ENCODE results near the gene HMGXB3. TPM values are rescaled to one million over a fixed set of nuclear protein-coding genes. Genes with fewer than 3 reads are reported as not detected.

The HMGXB3 gene
- total RNA-seq, 2 donors from 2014 or later = 21.8 to 40.2 TPM

DNA sequence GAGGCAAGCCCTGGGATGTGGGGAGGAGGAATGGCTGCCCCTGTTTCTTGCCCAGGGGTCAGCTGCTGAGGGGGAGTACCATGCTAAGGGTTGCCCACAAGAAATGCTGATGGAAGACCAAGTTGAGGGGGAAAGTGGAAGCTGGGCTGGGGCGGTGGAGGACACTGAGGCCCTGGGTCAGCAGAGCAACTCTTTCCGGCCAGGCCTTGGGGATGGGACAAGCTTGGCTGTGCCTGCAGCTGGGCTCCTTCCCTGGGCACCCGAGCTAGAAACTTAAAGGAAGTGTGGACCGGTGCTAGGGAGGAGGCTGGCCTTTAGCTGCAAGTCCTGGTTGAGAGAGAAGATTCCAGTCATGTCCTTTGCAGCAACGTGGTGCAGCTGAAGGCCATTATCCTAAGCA is 63.1 kb downstream of the HMGXB3 start:
- H3K4me3 ChIP-seq = no peak overlapping the region
- no peaks in the 10 kb centered on the region for H3K4me1 ChIP-seq
- H3K9me3 ChIP-seq = no peaks in the 10 kb centered on the region
- no peak overlapping the region for H3K9ac ChIP-seq (ENCODE audit: low read depth in 2 of 2, low read length in 2 of 2)
- DNase-seq = no peak
- H3K27me3 ChIP-seq = no peaks in the 10 kb centered on the region
- no peak for TF ChIP-seq CTCF (IDR thresholded peaks at IDR 0.05)
- H3K27ac ChIP-seq = no peak overlapping the region
- intact Hi-C loops (cut with DNase I) = no loop called here
- H3K36me3 ChIP-seq = no peaks in the 10 kb centered on the region

DNA sequence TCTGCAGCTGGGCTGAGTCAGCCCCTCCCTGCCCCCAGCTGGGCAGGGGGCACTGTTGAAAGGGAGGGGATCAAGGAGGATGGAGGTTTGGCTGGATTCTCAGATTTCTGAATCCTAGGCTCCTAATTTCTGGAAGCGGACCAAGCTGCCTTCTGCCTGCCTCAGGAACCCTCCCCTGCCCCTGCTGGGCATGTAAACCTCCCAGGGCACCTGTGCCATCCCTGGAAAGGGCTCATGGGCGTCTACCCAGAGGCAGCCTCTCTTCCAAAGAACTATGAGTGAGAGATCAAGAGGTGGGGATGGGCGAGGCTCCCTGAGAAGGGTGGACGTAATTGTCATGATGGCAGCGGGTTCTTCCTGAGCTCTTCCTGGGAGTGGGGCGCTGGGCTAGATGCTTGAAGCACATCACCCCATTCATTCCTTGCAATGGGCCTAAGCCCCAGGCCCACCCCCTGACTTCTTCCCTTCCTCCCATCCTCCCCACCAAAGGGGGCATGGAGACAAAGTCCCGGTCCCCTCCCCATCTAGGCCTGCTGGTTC is 64.2 kb downstream of the HMGXB3 start:
- no peak for DNase-seq
- intact Hi-C loops (cut with DNase I) = no loop called here
- no peaks in the 10 kb centered on the region for H3K9me3 ChIP-seq
- no peak overlapping the region for H3K27ac ChIP-seq
- TF ChIP-seq CTCF (IDR thresholded peaks at IDR 0.05) = no peak
- H3K9ac ChIP-seq (ENCODE audit: low read depth in 2 of 2, low read length in 2 of 2) = no peak overlapping the region
- no peaks in the 10 kb centered on the region for H3K36me3 ChIP-seq
- no peak overlapping the region for H3K4me3 ChIP-seq
- no peaks in the 10 kb centered on the region for H3K27me3 ChIP-seq
- no peaks in the 10 kb centered on the region for H3K4me1 ChIP-seq

GRCh38 chr5:150065346-150065745 is 64.8 kb downstream of the HMGXB3 start:
- intact Hi-C loops (cut with DNase I) = no loop called here
- DNase-seq = no peak

DNA sequence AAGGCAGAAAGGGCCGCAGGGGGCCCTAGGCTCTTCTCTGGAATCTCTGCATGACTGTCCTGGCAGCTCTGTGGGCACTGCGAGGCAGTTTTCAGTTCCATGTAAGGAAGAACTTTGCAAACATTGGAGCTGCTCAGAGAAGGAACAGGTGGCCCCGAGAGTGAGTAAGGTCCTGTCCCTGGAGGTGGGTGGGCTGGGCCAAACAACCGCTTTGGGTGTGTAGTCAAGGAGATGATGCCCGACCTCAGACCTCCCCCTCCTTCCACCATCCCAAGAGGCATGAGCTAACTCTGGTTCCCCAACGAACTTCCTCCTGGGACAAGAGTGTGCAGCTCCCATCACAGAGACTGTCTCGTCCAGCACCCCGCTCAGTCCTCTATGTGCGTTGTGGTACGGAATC is 65.3 kb downstream of the HMGXB3 start:
- H3K4me3 ChIP-seq = no peak overlapping the region
- no peaks in the 10 kb centered on the region for H3K9me3 ChIP-seq
- intact Hi-C loops (cut with DNase I) = no loop called here
- H3K9ac ChIP-seq (ENCODE audit: low read depth in 2 of 2, low read length in 2 of 2) = no peak overlapping the region
- no peaks in the 10 kb centered on the region for H3K36me3 ChIP-seq
- H3K27ac ChIP-seq = no peak overlapping the region
- no peaks in the 10 kb centered on the region for H3K27me3 ChIP-seq
- TF ChIP-seq CTCF (IDR thresholded peaks at IDR 0.05) = no peak
- H3K4me1 ChIP-seq = no peaks in the 10 kb centered on the region
- DNase-seq = no peak

More at GRCh38 chr5:150065346-150065745, 64.8 kb downstream of the HMGXB3 start:
- Histone ChIP-seq H3K9ac (ENCODE audit: low read depth in 2 of 2, low read length in 2 of 2) (no peak overlapping the region), H3K27ac (no peak overlapping the region), H3K4me1 (no peaks in the 10 kb centered on the region), H3K27me3 (no peaks in the 10 kb centered on the region), H3K9me3 (no peaks in the 10 kb centered on the region), H3K36me3 (no peaks in the 10 kb centered on the region), H3K4me3 (no peak overlapping the region)
- TF ChIP-seq CTCF (IDR thresholded peaks at IDR 0.05) = no peak

GRCh38 chr5:150066436-150066835 is 65.9 kb downstream of the HMGXB3 start:
- no peak for TF ChIP-seq CTCF (IDR thresholded peaks at IDR 0.05)
- Histone ChIP-seq H3K4me1 (no peaks in the 10 kb centered on the region), H3K36me3 (no peaks in the 10 kb centered on the region), H3K27me3 (no peaks in the 10 kb centered on the region), H3K9me3 (no peaks in the 10 kb centered on the region), H3K4me3 (no peak overlapping the region), H3K27ac (no peak overlapping the region), H3K9ac (ENCODE audit: low read depth in 2 of 2, low read length in 2 of 2) (no peak overlapping the region)
- no peak for DNase-seq
- intact Hi-C loops (cut with DNase I) = no loop called here
